AG04450 (cell line): Measurements from ENCODE around the gene PKP1. TPM values are rescaled to one million over a fixed set of nuclear protein-coding genes. Genes with fewer than 3 reads are reported as not detected.
"Not testable (repeated sequence)": the region's sequence is repeated elsewhere in the genome, so short reads cannot be mapped to it uniquely, and the experiment has no call there.

ENCODE experiments used
- CTCF ChIA-PET: fragments of 300-600, 350-600 bp; formaldehyde crosslinking; extraction: SDS; loops from one replicate; lab custom pipeline; 2022; ENCODE audit warnings: antibody characterized with exemption, inconsistent platforms; lab: Charles Lee
- POLR2A ChIA-PET: fragments of 350-600 bp; formaldehyde crosslinking; extraction: SDS; loops from one replicate; lab custom pipeline; 2021; ENCODE audit warnings: antibody characterized with exemption, inconsistent platforms; lab: Yijun Ruan, JAX
- DNase-seq: peaks from one replicate; pipeline ENCODE4 v3.0.0-alpha.2; 2011; ENCODE audit warnings: low read depth, low spot score
- H3K27ac ChIP-seq: one replicate; pipeline ENCODE4 v1.5.1; 2012; ENCODE audit warnings: low read depth, low read length, control low read depth
- H3K27me3 ChIP-seq: one replicate; pipeline ENCODE4 v1.6.0; 2012; ENCODE audit warnings: low read length; ENCODE audit not compliant: control insufficient read depth, insufficient read depth
- H3K4me3 ChIP-seq: 2 replicates; pipeline ENCODE4 v1.5.1; 2011; ENCODE audit warnings: mild to moderate bottlenecking, low read depth, low read length, control low read depth
- H3K9me3 ChIP-seq: 2 replicates; pipeline ENCODE4 v1.5.1; 2012; ENCODE audit warnings: low read length; ENCODE audit not compliant: control insufficient read depth, insufficient read depth
- polyA plus RNA-seq: library from polyadenylated mRNA; depleted of rRNA; stranded (reverse); fragments of >200 nt; gene quantifications from 2 replicates; pipeline ENCODE4 v1.2.3, GENCODE V29; 2011
- TF ChIP-seq, protein P1 (sequence below): IDR thresholded peaks from 2 replicates; pipeline ENCODE4 v1.5.1; 2011; ENCODE audit warnings: low read depth, low read length, control low read depth, inconsistent platforms

PKP1 gene
- polyA plus RNA-seq, 1 experiment, result 0.04 TPM

GRCh38 chr1:201255479-201256362 is 27.6 kb upstream of the PKP1 start:
- CTCF ChIA-PET, result interaction anchor here (0.6 to 2.5 kb wide), 6 partner anchors 7 to 192 kb away, joined by 4 to 89 read pairs (median 7); no protein-coding TSS in a partner anchor
- no peak overlapping the region for H3K27ac ChIP-seq
- peaks cover 3% of the 10 kb centered on the region; the same call in 1 of the 2 replicates for H3K9me3 ChIP-seq
- no peak for DNase-seq
- TF ChIP-seq, protein P1, sequence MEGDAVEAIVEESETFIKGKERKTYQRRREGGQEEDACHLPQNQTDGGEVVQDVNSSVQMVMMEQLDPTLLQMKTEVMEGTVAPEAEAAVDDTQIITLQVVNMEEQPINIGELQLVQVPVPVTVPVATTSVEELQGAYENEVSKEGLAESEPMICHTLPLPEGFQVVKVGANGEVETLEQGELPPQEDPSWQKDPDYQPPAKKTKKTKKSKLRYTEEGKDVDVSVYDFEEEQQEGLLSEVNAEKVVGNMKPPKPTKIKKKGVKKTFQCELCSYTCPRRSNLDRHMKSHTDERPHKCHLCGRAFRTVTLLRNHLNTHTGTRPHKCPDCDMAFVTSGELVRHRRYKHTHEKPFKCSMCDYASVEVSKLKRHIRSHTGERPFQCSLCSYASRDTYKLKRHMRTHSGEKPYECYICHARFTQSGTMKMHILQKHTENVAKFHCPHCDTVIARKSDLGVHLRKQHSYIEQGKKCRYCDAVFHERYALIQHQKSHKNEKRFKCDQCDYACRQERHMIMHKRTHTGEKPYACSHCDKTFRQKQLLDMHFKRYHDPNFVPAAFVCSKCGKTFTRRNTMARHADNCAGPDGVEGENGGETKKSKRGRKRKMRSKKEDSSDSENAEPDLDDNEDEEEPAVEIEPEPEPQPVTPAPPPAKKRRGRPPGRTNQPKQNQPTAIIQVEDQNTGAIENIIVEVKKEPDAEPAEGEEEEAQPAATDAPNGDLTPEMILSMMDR, result no peak
- POLR2A ChIA-PET, result no interaction called here
- peaks cover 14% of the 10 kb centered on the region for H3K27me3 ChIP-seq
- H3K4me3 ChIP-seq, result no peak overlapping the region

DNA sequence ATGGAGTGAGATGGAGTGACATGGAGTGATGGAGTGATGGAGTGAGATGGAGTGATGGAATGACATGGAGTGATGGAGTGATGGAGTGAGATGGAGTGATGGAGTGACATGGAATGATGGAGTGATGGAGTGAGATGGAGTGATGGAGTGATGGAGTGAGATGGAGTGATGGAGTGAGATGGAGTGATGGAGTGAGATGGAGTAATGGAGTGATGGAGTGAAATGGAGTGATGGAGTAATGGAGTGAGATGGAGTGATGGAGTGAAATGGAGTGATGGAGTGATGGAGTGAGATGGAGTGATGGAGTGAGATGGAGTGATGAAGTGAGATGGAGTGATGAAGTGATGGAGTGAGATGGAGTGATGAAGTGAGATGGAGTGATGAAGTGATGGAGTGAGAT is 25.2 kb upstream of the PKP1 start:
- H3K27ac ChIP-seq, H3K27me3 ChIP-seq, POLR2A ChIA-PET, H3K4me3 ChIP-seq, DNase-seq, H3K9me3 ChIP-seq: not testable (repeated sequence)
- CTCF ChIA-PET, result interaction anchor here (0.6 kb wide), 1 partner anchor 103 kb away, joined by 3 read pairs; no protein-coding TSS in a partner anchor

- ChIA-PET POLR2A (no interaction called here), CTCF (interaction anchor here (0.6 to 1.4 kb wide), 3 partner anchors 88 to 103 kb away, joined by 3 to 7 read pairs (median 5); no protein-coding TSS in a partner anchor)
- peaks cover 3% of the 10 kb centered on the region; the same call in 1 of the 2 replicates for H3K9me3 ChIP-seq
- TF ChIP-seq, protein P1, result no peak
- H3K27ac ChIP-seq, result no peak overlapping the region
- no peaks in the 10 kb centered on the region for H3K27me3 ChIP-seq
- H3K4me3 ChIP-seq, result no peak overlapping the region
- DNase-seq, result no peak
Observed at GRCh38 chr1:201258763-201259230, 24.5 kb upstream of the PKP1 start.

DNA sequence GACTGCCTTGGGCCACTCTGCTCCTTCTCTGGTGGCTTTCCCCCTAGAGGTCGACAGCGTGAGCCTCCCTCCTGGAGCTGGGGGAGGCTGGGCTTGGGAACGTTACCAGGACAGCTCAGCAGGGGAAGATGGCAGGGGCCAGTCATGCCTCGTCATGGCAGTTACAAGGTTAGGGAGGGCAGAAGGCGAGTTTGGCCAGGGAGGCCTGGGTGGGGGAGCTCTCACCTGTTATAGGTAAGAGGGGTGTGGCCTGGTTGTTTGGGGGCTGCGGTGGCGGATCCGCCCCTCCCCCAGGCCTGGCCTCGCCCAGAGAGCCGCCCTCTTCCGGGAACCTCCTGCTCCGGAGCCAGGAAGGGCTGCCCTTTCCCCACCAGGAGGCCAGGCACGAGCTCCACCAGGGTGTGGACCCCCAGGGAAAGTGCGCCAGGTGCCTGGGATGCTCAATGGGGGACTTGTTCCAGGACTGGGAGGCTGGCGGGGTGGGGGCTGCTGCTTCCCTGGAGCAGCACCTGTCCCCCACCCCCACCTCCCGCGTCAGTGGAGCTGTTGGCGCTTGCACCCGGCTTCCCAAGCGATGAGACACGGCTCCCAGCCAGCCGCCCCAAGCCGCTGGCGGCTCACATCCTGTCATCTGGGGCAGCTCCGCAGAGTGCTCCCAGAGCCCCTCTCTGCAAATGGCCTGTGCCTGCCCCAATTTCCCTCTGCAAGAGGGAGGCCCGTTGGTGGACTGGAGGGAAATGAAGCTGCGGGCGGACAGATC is 23.6 kb upstream of the PKP1 start:
- Histone ChIP-seq H3K27ac (no peak overlapping the region), H3K9me3 (peaks cover 3% of the 10 kb centered on the region; the same call in 1 of the 2 replicates), H3K4me3 (no peak overlapping the region), H3K27me3 (no peaks in the 10 kb centered on the region)
- POLR2A ChIA-PET, result interaction anchor here (0.7 kb wide), 1 partner anchor 9 kb away, joined by 3 read pairs; no protein-coding TSS in a partner anchor
- TF ChIP-seq, protein P1, result no peak
- CTCF ChIA-PET, result interaction anchor here (0.7 to 1.4 kb wide), 5 partner anchors 87 to 188 kb away, joined by 3 to 7 read pairs (median 5); no protein-coding TSS in a partner anchor
- no peak for DNase-seq

- ChIA-PET CTCF (interaction anchor here (0.7 to 1.4 kb wide), 4 partner anchors 87 to 188 kb away, joined by 3 to 6 read pairs (median 4); no protein-coding TSS in a partner anchor), POLR2A (interaction anchor here (0.7 kb wide), 1 partner anchor 8 kb away, joined by 3 read pairs; no protein-coding TSS in a partner anchor)
- TF ChIP-seq, protein P1, result no peak
- H3K4me3 ChIP-seq, result no peak overlapping the region
- peaks cover 3% of the 10 kb centered on the region; the same call in 1 of the 2 replicates for H3K9me3 ChIP-seq
- H3K27me3 ChIP-seq, result no peaks in the 10 kb centered on the region
- H3K27ac ChIP-seq, result no peak overlapping the region
- no peak for DNase-seq
Observed at GRCh38 chr1:201260236-201260590, 23.1 kb upstream of the PKP1 start.
